Measurements from ENCODE around the gene STYXL2. TPM values are rescaled to one million over a fixed set of nuclear protein-coding genes. Genes with fewer than 3 reads are reported as not detected.

The STYXL2 gene
- total RNA-seq, 1 donor from 2014 or later: not detected

GRCh38 chr1:167110586-167110985, 16.7 kb downstream of the STYXL2 start:
- no peak for ATAC-seq

GRCh38 chr1:167111868-167112709, 18.2 kb downstream of the STYXL2 start:
- ATAC-seq: peak; percentile 25

- ATAC-seq: no peak
Measured at GRCh38 chr1:167114725-167115124, 20.9 kb downstream of the STYXL2 start.

GRCh38 chr1:167115655-167116054, 21.8 kb downstream of the STYXL2 start:
- no peak for ATAC-seq

GRCh38 chr1:167116174-167116573, 22.3 kb downstream of the STYXL2 start:
- ATAC-seq: no peak

GRCh38 chr1:167117225-167117624, 23.4 kb downstream of the STYXL2 start:
- no peak for ATAC-seq

- ATAC-seq: no peak
Measured at GRCh38 chr1:167118188-167118587, 24.3 kb downstream of the STYXL2 start.

- ATAC-seq: no peak
Measured at GRCh38 chr1:167119696-167120095, 25.8 kb downstream of the STYXL2 start.

- ATAC-seq: no peak
Measured at GRCh38 chr1:167120899-167121298, 27.0 kb downstream of the STYXL2 start.

- peak; percentile 83 for ATAC-seq
Measured at GRCh38 chr1:167121375-167122120, 27.7 kb downstream of the STYXL2 start.

GRCh38 chr1:167122121-167122480, 28.2 kb downstream of the STYXL2 start:
- ATAC-seq: no peak

GRCh38 chr1:167122568-167122967, 28.7 kb downstream of the STYXL2 start:
- ATAC-seq: no peak

GRCh38 chr1:167126317-167126716, 32.4 kb downstream of the STYXL2 start:
- no peak for ATAC-seq

GRCh38 chr1:167126811-167127210, 32.9 kb downstream of the STYXL2 start:
- no peak for ATAC-seq

GRCh38 chr1:167127236-167127635, 33.4 kb downstream of the STYXL2 start:
- no peak for ATAC-seq

- ATAC-seq: no peak
Measured at GRCh38 chr1:167127661-167128060, 33.8 kb downstream of the STYXL2 start.

- ATAC-seq: no peak
Measured at GRCh38 chr1:167128261-167129227, 34.7 kb downstream of the STYXL2 start.

- no peak for ATAC-seq
Measured at GRCh38 chr1:167130829-167131510, 37.1 kb downstream of the STYXL2 start.

GRCh38 chr1:167132301-167133010, 38.6 kb downstream of the STYXL2 start:
- peak; percentile 13 for ATAC-seq

- no peak for ATAC-seq
Measured at GRCh38 chr1:167135281-167135840, 41.5 kb downstream of the STYXL2 start.

GRCh38 chr1:167136191-167136614, 42.3 kb downstream of the STYXL2 start:
- peak; percentile 26 for ATAC-seq

All from esophagus mucosa (tissue), 1 donor.